Measurements from ENCODE around the gene VMAC.

VMAC gene

GRCh38 chr19:5957170-5957569, 52.5 kb downstream of the VMAC start:
- H3K79me2 ChIP-seq, result peaks cover 73% of the 10 kb centered on the region
- H3K4me1 ChIP-seq, result peaks cover 46% of the 10 kb centered on the region
- no peak overlapping the region for H2AFZ ChIP-seq
- no peaks in the 10 kb centered on the region for H3K27me3 ChIP-seq (ENCODE audit: control insufficient read depth, insufficient read depth, low read length)
- H3K36me3 ChIP-seq (ENCODE audit: control insufficient read depth, insufficient read depth, low read length), result no peaks in the 10 kb centered on the region
- TF ChIP-seq CTCF (IDR thresholded peaks at IDR 0.05), result no peak
- H3K9ac ChIP-seq, result no peak overlapping the region
- H3K27ac ChIP-seq, result no peak overlapping the region
- no peaks in the 10 kb centered on the region for H3K9me3 ChIP-seq (ENCODE audit: control insufficient read depth, low read length)
- no peak overlapping the region for H3K4me2 ChIP-seq (ENCODE audit: low read length)
- no peak overlapping the region for H3K4me3 ChIP-seq (ENCODE audit: low read depth, low read length)

- Histone ChIP-seq H3K4me2 (ENCODE audit: low read length) (no peak overlapping the region), H3K36me3 (ENCODE audit: control insufficient read depth, insufficient read depth, low read length) (no peaks in the 10 kb centered on the region), H2AFZ (no peak overlapping the region), H3K27me3 (ENCODE audit: control insufficient read depth, insufficient read depth, low read length) (no peaks in the 10 kb centered on the region), H3K9me3 (ENCODE audit: control insufficient read depth, low read length) (no peaks in the 10 kb centered on the region), H3K27ac (no peak overlapping the region), H3K4me1 (peaks cover 47% of the 10 kb centered on the region), H3K4me3 (ENCODE audit: low read depth, low read length) (no peak overlapping the region), H3K9ac (no peak overlapping the region), H3K79me2 (peaks cover 69% of the 10 kb centered on the region)
- TF ChIP-seq CTCF (IDR thresholded peaks at IDR 0.05), result no peak
These were observed 53.6 kb downstream of the VMAC start for GRCh38 chr19:5958074-5958850.

GRCh38 chr19:5958851-5959122, 54.1 kb downstream of the VMAC start:
- Histone ChIP-seq H2AFZ (no peak overlapping the region), H3K9ac (no peak overlapping the region), H3K4me3 (ENCODE audit: low read depth, low read length) (no peak overlapping the region), H3K9me3 (ENCODE audit: control insufficient read depth, low read length) (no peaks in the 10 kb centered on the region), H3K27ac (no peak overlapping the region), H3K36me3 (ENCODE audit: control insufficient read depth, insufficient read depth, low read length) (no peaks in the 10 kb centered on the region), H3K79me2 (peaks cover 74% of the 10 kb centered on the region), H3K4me2 (ENCODE audit: low read length) (no peak overlapping the region), H3K27me3 (ENCODE audit: control insufficient read depth, insufficient read depth, low read length) (no peaks in the 10 kb centered on the region), H3K4me1 (peaks cover 44% of the 10 kb centered on the region)
- no peak for TF ChIP-seq CTCF (IDR thresholded peaks at IDR 0.05)

GRCh38 chr19:5959260-5960004, 54.8 kb downstream of the VMAC start:
- Histone ChIP-seq H3K4me1 (peaks cover 37% of the 10 kb centered on the region), H3K9ac (no peak overlapping the region), H3K9me3 (ENCODE audit: control insufficient read depth, low read length) (no peaks in the 10 kb centered on the region), H3K79me2 (peaks cover 80% of the 10 kb centered on the region), H3K36me3 (ENCODE audit: control insufficient read depth, insufficient read depth, low read length) (no peaks in the 10 kb centered on the region), H3K27ac (no peak overlapping the region), H3K4me2 (ENCODE audit: low read length) (no peak overlapping the region), H3K4me3 (ENCODE audit: low read depth, low read length) (no peak overlapping the region), H3K27me3 (ENCODE audit: control insufficient read depth, insufficient read depth, low read length) (no peaks in the 10 kb centered on the region), H2AFZ (no peak overlapping the region)
- TF ChIP-seq CTCF (IDR thresholded peaks at IDR 0.05), result no peak
